Measurements from ENCODE around the gene USP17L15.
"Not testable (repeated sequence)": the region's sequence is repeated elsewhere in the genome, so short reads cannot be mapped to it uniquely, and the experiment has no call there.

The USP17L15 gene, protein sequence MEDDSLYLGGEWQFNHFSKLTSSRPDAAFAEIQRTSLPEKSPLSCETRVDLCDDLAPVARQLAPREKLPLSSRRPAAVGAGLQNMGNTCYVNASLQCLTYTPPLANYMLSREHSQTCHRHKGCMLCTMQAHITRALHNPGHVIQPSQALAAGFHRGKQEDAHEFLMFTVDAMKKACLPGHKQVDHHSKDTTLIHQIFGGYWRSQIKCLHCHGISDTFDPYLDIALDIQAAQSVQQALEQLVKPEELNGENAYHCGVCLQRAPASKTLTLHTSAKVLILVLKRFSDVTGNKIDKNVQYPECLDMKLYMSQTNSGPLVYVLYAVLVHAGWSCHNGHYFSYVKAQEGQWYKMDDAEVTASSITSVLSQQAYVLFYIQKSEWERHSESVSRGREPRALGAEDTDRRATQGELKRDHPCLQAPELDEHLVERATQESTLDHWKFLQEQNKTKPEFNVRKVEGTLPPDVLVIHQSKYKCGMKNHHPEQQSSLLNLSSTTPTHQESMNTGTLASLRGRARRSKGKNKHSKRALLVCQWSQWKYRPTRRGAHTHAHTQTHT

GRCh38 chr4:9234085-9234484 is at the start of gene USP17L15:
Gene USP17L15 (plus strand): TSS chr4:9234385. CDS start chr4:9234385, 0 bp downstream.
- H3K4me3 ChIP-seq (ENCODE audit: low read length); H3K27ac ChIP-seq (ENCODE audit: low read depth, low read length); H3K27me3 ChIP-seq (ENCODE audit: control insufficient read depth, insufficient read depth, low read length); H3K9ac ChIP-seq (ENCODE audit: low read length); H3K36me3 ChIP-seq (ENCODE audit: control insufficient read depth, insufficient read depth, low read length); H3K4me1 ChIP-seq (ENCODE audit: control insufficient read depth, insufficient read depth, low read length): not testable (repeated sequence)

DNA sequence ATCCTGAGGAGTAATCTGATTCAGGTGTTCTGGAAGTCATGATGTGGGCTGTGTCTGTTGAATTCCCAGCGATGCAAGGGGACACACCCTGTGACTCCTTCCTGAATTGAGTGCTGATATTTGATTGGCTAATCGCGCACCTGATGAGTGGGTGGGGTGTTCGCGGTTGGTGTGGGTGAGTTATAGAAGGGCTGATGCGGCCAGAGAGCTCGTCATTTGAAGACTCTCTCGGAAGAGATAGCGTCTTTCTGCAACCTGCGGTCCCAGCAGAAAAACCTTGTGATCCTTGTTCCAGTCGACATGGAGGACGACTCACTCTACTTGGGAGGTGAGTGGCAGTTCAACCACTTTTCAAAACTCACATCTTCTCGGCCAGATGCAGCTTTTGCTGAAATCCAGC is 23.8 kb upstream of the USP17L15 start, which contains the start of gene USP17L10:
Gene USP17L10 (plus strand): TSS at position 301 of the 400 bp plus-strand sequence. CDS start 0 bp downstream, at position 301.
- not testable (repeated sequence) for H3K36me3 ChIP-seq (ENCODE audit: control insufficient read depth, insufficient read depth, low read length); H3K4me3 ChIP-seq (ENCODE audit: low read length); H3K27ac ChIP-seq (ENCODE audit: low read depth, low read length); H3K27me3 ChIP-seq (ENCODE audit: control insufficient read depth, insufficient read depth, low read length); H3K9ac ChIP-seq (ENCODE audit: low read length); H3K4me1 ChIP-seq (ENCODE audit: control insufficient read depth, insufficient read depth, low read length)

DNA sequence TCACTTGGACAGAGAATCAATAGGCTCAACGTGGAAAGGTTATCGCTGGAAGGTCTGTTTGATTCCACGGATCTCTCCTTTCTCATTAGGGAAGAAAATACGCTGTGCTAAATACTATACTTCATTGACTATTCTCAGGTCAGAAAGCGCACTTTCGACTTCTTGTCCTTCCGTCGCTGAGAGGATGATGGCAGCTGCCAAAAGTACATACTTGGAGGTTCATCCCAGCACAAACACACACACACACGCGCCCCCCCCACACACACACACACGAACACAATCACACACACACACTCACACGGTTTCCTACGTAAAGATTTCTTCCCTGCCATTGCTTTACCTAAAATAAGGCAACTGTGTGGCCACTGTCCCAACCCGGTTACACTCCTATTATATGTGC is 19.5 kb upstream of the USP17L15 start:
- H3K9ac ChIP-seq (ENCODE audit: low read length); H3K27me3 ChIP-seq (ENCODE audit: control insufficient read depth, insufficient read depth, low read length); H3K4me1 ChIP-seq (ENCODE audit: control insufficient read depth, insufficient read depth, low read length); H3K27ac ChIP-seq (ENCODE audit: low read depth, low read length); H3K36me3 ChIP-seq (ENCODE audit: control insufficient read depth, insufficient read depth, low read length); H3K4me3 ChIP-seq (ENCODE audit: low read length): not testable (repeated sequence)

DNA sequence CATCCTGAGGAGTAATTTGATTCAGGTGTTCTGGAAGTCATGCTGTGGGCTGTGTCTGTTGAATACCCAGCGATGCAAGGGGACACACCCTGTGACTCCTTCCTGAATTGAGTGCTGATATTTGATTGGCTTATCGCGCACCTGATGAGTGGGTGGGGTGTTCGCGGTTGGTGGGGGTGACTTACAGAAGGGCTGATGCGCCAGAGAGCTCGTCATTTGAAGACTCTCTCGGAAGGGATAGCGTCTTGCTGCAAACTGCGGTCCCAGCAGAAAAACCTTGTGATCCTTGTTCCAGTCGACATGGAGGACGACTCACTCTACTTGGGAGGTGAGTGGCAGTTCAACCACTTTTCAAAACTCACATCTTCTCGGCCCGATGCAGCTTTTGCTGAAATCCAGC is 19.1 kb upstream of the USP17L15 start, which contains the start of gene USP17L11:
Gene USP17L11 (plus strand): TSS at position 301 of the 400 bp plus-strand sequence. CDS start 0 bp downstream, at position 301.
- H3K27me3 ChIP-seq (ENCODE audit: control insufficient read depth, insufficient read depth, low read length); H3K27ac ChIP-seq (ENCODE audit: low read depth, low read length); H3K4me1 ChIP-seq (ENCODE audit: control insufficient read depth, insufficient read depth, low read length); H3K4me3 ChIP-seq (ENCODE audit: low read length); H3K9ac ChIP-seq (ENCODE audit: low read length); H3K36me3 ChIP-seq (ENCODE audit: control insufficient read depth, insufficient read depth, low read length): not testable (repeated sequence)

DNA sequence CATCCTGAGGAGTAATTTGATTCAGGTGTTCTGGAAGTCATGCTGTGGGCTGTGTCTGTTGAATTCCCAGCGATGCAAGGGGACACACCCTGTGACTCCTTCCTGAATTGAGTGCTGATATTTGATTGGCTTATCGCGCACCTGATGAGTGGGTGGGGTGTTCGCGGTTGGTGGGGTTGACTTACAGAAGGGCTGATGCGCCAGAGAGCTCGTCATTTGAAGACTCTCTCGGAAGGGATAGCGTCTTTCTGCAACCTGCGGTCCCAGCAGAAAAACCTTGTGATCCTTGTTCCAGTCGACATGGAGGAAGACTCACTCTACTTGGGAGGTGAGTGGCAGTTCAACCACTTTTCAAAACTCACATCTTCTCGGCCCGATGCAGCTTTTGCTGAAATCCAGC is 14.3 kb upstream of the USP17L15 start, which contains the start of gene USP17L12:
Gene USP17L12 (plus strand): TSS at position 301 of the 400 bp plus-strand sequence. CDS start 0 bp downstream, at position 301.
- not testable (repeated sequence) for H3K4me1 ChIP-seq (ENCODE audit: control insufficient read depth, insufficient read depth, low read length); H3K4me3 ChIP-seq (ENCODE audit: low read length); H3K27me3 ChIP-seq (ENCODE audit: control insufficient read depth, insufficient read depth, low read length); H3K36me3 ChIP-seq (ENCODE audit: control insufficient read depth, insufficient read depth, low read length); H3K9ac ChIP-seq (ENCODE audit: low read length); H3K27ac ChIP-seq (ENCODE audit: low read depth, low read length)

GRCh38 chr4:9224596-9224995 is 9.6 kb upstream of the USP17L15 start, which contains the start of gene USP17L13:
Gene USP17L13 (plus strand): TSS chr4:9224896. CDS start chr4:9224896, 0 bp downstream.
- not testable (repeated sequence) for H3K9ac ChIP-seq (ENCODE audit: low read length); H3K27me3 ChIP-seq (ENCODE audit: control insufficient read depth, insufficient read depth, low read length); H3K36me3 ChIP-seq (ENCODE audit: control insufficient read depth, insufficient read depth, low read length); H3K4me1 ChIP-seq (ENCODE audit: control insufficient read depth, insufficient read depth, low read length); H3K27ac ChIP-seq (ENCODE audit: low read depth, low read length); H3K4me3 ChIP-seq (ENCODE audit: low read length)

GRCh38 chr4:9230249-9230648 is 3.9 kb upstream of the USP17L15 start:
- not testable (repeated sequence) for H3K36me3 ChIP-seq (ENCODE audit: control insufficient read depth, insufficient read depth, low read length); H3K4me1 ChIP-seq (ENCODE audit: control insufficient read depth, insufficient read depth, low read length); H3K9ac ChIP-seq (ENCODE audit: low read length); H3K4me3 ChIP-seq (ENCODE audit: low read length); H3K27ac ChIP-seq (ENCODE audit: low read depth, low read length); H3K27me3 ChIP-seq (ENCODE audit: control insufficient read depth, insufficient read depth, low read length)

DNA sequence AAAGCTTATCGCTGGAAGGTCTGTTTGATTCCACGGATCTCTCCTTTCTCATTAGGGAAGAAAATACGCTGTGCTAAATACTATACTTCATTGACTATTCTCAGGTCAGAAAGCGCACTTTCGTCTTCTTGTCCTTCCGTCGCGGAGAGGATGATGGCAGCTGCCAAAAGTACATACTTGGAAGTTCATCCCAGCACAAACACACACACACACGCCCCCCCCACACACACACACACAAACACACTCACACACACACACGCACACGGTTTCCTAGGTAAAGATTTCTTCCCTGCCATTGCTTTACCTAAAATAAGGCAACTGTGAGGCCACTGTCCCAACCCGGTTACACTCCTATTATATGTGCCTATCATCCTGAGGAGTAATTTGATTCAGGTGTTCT is 4.3 kb downstream of the USP17L15 start:
- H3K9ac ChIP-seq (ENCODE audit: low read length); H3K36me3 ChIP-seq (ENCODE audit: control insufficient read depth, insufficient read depth, low read length); H3K4me3 ChIP-seq (ENCODE audit: low read length); H3K4me1 ChIP-seq (ENCODE audit: control insufficient read depth, insufficient read depth, low read length); H3K27ac ChIP-seq (ENCODE audit: low read depth, low read length); H3K27me3 ChIP-seq (ENCODE audit: control insufficient read depth, insufficient read depth, low read length): not testable (repeated sequence)

DNA sequence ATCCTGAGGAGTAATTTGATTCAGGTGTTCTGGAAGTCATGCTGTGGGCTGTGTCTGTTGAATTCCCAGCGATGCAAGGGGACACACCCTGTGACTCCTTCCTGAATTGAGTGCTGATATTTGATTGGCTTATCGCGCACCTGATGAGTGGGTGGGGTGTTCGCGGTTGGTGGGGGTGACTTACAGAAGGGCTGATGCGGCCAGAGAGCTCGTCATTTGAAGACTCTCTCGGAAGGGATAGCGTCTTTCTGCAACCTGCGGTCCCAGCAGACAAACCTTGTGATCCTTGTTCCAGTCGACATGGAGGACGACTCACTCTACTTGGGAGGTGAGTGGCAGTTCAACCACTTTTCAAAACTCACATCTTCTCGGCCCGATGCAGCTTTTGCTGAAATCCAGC is 9.4 kb downstream of the USP17L15 start, which contains the start of gene USP17L17:
Gene USP17L17 (plus strand): TSS at position 301 of the 400 bp plus-strand sequence. CDS start 0 bp downstream, at position 301.
- H3K9ac ChIP-seq (ENCODE audit: low read length); H3K27ac ChIP-seq (ENCODE audit: low read depth, low read length); H3K4me3 ChIP-seq (ENCODE audit: low read length); H3K27me3 ChIP-seq (ENCODE audit: control insufficient read depth, insufficient read depth, low read length); H3K36me3 ChIP-seq (ENCODE audit: control insufficient read depth, insufficient read depth, low read length); H3K4me1 ChIP-seq (ENCODE audit: control insufficient read depth, insufficient read depth, low read length): not testable (repeated sequence)

- not testable (repeated sequence) for H3K9ac ChIP-seq (ENCODE audit: low read length); H3K27me3 ChIP-seq (ENCODE audit: control insufficient read depth, insufficient read depth, low read length); H3K27ac ChIP-seq (ENCODE audit: low read depth, low read length); H3K4me1 ChIP-seq (ENCODE audit: control insufficient read depth, insufficient read depth, low read length); H3K4me3 ChIP-seq (ENCODE audit: low read length); H3K36me3 ChIP-seq (ENCODE audit: control insufficient read depth, insufficient read depth, low read length)
Observed at GRCh38 chr4:9247953-9248680, 13.9 kb downstream of the USP17L15 start, which contains the start of gene USP17L18. Gene USP17L18 (plus strand): TSS chr4:9248630. CDS start chr4:9248630, 0 bp downstream.

DNA sequence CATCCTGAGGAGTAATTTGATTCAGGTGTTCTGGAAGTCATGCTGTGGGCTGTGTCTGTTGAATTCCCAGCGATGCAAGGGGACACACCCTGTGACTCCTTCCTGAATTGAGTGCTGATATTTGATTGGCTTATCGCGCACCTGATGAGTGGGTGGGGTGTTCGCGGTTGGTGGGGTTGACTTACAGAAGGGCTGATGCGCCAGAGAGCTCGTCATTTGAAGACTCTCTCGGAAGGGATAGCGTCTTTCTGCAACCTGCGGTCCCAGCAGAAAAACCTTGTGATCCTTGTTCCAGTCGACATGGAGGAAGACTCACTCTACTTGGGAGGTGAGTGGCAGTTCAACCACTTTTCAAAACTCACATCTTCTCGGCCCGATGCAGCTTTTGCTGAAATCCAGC is 18.9 kb downstream of the USP17L15 start, which contains the start of gene USP17L19:
Gene USP17L19 (plus strand): TSS at position 301 of the 400 bp plus-strand sequence. CDS start 0 bp downstream, at position 301.
- not testable (repeated sequence) for H3K4me3 ChIP-seq (ENCODE audit: low read length); H3K9ac ChIP-seq (ENCODE audit: low read length); H3K4me1 ChIP-seq (ENCODE audit: control insufficient read depth, insufficient read depth, low read length); H3K27me3 ChIP-seq (ENCODE audit: control insufficient read depth, insufficient read depth, low read length); H3K36me3 ChIP-seq (ENCODE audit: control insufficient read depth, insufficient read depth, low read length); H3K27ac ChIP-seq (ENCODE audit: low read depth, low read length)

DNA sequence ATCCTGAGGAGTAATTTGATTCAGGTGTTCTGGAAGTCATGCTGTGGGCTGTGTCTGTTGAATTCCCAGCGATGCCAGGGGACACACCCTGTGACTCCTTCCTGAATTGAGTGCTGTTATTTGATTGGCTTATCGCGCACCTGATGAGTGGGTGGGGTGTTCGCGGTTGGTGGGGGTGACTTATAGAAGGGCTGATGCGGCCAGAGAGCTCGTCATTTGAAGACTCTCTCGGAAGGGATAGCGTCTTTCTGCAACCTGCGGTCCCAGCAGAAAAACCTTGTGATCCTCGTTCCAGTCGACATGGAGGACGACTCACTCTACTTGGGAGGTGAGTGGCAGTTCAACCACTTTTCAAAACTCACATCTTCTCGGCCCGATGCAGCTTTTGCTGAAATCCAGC is 23.6 kb downstream of the USP17L15 start, which contains the start of gene USP17L20:
Gene USP17L20 (plus strand): TSS at position 301 of the 400 bp plus-strand sequence. CDS start 0 bp downstream, at position 301.
- not testable (repeated sequence) for H3K27me3 ChIP-seq (ENCODE audit: control insufficient read depth, insufficient read depth, low read length); H3K9ac ChIP-seq (ENCODE audit: low read length); H3K4me3 ChIP-seq (ENCODE audit: low read length); H3K36me3 ChIP-seq (ENCODE audit: control insufficient read depth, insufficient read depth, low read length); H3K27ac ChIP-seq (ENCODE audit: low read depth, low read length); H3K4me1 ChIP-seq (ENCODE audit: control insufficient read depth, insufficient read depth, low read length)

Measured in rectal smooth muscle tissue (tissue), 1 donor.